ENCODE data around the gene ADAP1. TPM values are rescaled to one million over a fixed set of nuclear protein-coding genes. Genes with fewer than 3 reads are reported as not detected.
A peak's percentile ranks its signal among the peaks of the same experiment; 100 is the strongest.

The ADAP1 gene
- total and polyA plus RNA-seq, 2 experiments from 2014 or later, result 0.24 to 1.1 TPM

DNA sequence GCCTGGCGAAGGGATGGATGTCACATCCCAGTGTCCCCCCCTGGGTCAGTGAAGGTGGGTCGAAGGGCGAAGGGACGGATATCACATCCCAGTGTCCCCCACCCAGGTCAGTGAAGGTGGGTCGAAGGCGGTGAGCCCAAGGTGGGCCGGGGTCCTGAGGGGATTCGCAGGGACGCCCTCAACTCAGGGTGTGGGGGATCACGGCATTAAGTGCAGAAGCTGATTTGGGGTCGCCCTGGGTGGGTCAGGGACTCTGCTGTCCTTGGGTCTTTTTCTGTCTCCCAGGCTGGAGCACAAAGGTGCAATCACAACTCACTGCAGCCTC is 21.9 kb downstream of the ADAP1 start:
- Histone ChIP-seq H3K79me2 (ENCODE audit: insufficient read depth) (no peaks in the 10 kb centered on the region), H3K9ac (no peak overlapping the region), H4K20me1 (ENCODE audit: insufficient read depth) (no peaks in the 10 kb centered on the region), H3K9me3 (ENCODE audit: low read depth) (no peaks in the 10 kb centered on the region), H3K27ac (no peak overlapping the region), H2AFZ (no peak overlapping the region), H3K4me3 (no peak overlapping the region), H3K27me3 (replicated peaks; ENCODE audit: insufficient read depth) (0 out of 2 replicates have a peak, but pooled peaks cover 4% of the 10 kb centered on the region), H3K36me3 (ENCODE audit: low read depth) (no peaks in the 10 kb centered on the region), H3K4me2 (ENCODE audit: unreplicated experiment) (no peak overlapping the region), H3K9me2 (ENCODE audit: insufficient read depth) (no peaks in the 10 kb centered on the region), H3F3A (ENCODE audit: insufficient read depth) (no peaks in the 10 kb centered on the region), H3K4me1 (ENCODE audit: insufficient read depth) (no peaks in the 10 kb centered on the region)
- TF ChIP-seq EZH2 (IDR thresholded peaks at IDR 0.05; ENCODE audit: insufficient read depth, poor library complexity, severe bottlenecking), result no peak
- no peak for TF ChIP-seq EZH2phosphoT487 (IDR thresholded peaks at IDR 0.05; ENCODE audit: insufficient read depth, low read depth)
- in situ Hi-C loops (cut with MboI), result no loop called here
- 81 to 82% methylated on average over 11 of the region's 11 CpGs for WGBS, 2 experiments (ENCODE audit: low coverage in 1 of 2, low lambda C conversion rate in 2 of 2, missing lambda C conversion rate in 2 of 2)
- no peak for DNase-seq

DNA sequence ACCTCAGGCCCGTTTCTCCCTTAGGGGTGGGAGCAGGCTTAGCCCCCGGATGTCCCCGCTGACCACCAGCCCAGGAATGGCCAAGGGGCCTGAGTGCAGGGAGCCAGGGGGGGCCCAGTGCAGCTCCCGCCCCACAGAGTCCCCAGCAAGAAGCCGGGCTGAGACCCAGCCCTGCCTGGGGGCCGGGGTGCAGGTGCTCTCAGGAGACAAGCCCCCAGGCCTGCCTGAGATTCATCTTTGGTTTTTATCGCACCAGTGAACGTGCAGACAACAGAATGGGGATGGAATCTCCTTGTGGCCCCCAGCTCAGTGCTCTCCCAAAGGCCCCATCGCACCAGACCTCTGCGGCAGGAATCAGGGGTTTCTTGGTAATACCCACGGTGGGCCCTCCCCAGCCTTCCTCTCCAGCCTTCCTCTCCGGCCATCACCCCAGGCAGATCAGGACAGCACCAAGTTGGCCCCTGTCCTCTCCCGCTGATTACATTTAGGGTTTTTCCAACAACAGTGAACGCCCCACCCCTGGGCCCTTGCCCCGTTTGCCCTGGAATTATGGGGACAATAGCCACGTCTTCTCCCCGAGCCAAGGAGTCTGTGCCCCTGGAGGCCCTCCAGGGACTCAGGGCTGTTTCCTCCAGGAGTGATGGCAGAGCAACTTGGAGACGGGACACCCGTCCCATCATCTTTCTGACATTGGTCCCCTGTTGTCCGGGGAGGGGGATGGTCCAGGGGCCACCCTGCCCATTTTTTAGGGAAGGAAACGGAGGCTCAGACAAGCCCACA is 22.4 kb downstream of the ADAP1 start:
- 65 to 72% methylated on average over 19 to 21 of the region's 21 CpGs for WGBS, 2 experiments (ENCODE audit: low coverage in 1 of 2, low lambda C conversion rate in 2 of 2, missing lambda C conversion rate in 2 of 2)
- Histone ChIP-seq H3K4me1 (ENCODE audit: insufficient read depth) (no peaks in the 10 kb centered on the region), H3K9ac (no peak overlapping the region), H3K79me2 (ENCODE audit: insufficient read depth) (no peaks in the 10 kb centered on the region), H3K27me3 (replicated peaks; ENCODE audit: insufficient read depth) (0 out of 2 replicates have a peak, but pooled peaks cover 4% of the 10 kb centered on the region), H2AFZ (no peak overlapping the region), H3K36me3 (ENCODE audit: low read depth) (no peaks in the 10 kb centered on the region), H3F3A (ENCODE audit: insufficient read depth) (no peaks in the 10 kb centered on the region), H3K4me2 (ENCODE audit: unreplicated experiment) (no peak overlapping the region), H3K27ac (no peak overlapping the region), H4K20me1 (ENCODE audit: insufficient read depth) (no peaks in the 10 kb centered on the region), H3K9me2 (ENCODE audit: insufficient read depth) (no peaks in the 10 kb centered on the region), H3K4me3 (no peak overlapping the region), H3K9me3 (ENCODE audit: low read depth) (no peaks in the 10 kb centered on the region)
- TF ChIP-seq EZH2 (IDR thresholded peaks at IDR 0.05; ENCODE audit: insufficient read depth, poor library complexity, severe bottlenecking), result no peak
- TF ChIP-seq EZH2phosphoT487 (IDR thresholded peaks at IDR 0.05; ENCODE audit: insufficient read depth, low read depth), result no peak
- DNase-seq, result no peak
- in situ Hi-C loops (cut with MboI), result no loop called here

DNA sequence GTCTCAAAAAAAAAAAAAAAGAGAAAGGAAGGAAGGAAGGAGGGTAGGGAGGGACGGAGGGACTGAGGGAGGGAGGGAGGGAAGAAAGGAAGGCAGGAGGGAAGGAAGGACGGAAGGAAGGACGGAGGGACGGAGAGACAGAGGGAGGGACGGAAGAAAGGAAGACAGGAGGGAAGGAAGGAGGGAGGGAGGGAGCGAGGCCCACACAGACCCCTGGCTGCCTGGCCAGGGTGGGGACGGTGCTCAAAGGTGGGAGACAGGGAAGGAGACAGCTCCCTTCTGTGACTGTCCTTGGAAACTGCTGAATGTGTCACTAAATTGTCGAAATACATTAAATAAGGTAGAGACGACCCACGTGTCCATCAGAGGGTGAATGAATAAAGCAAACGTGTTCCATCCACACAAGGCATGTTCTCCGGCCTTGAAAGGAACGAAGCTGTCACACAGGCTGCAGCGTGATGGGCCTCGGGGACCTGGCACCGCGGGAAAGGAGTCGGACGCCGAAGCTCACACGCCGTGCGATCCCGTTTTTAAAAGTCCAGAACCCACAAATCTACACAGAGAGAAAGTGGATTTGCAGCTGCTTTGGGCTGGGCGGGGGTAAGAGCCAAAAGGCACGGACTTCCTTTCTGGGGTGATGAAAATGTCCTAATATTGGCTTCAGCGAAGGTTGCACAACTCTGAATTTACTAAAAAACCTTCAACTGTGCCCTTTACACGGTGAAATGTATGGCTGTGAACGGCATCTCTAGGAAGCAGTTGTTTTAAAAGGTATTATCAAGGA is 23.3 kb downstream of the ADAP1 start:
- Histone ChIP-seq H3K79me2 (ENCODE audit: insufficient read depth) (no peaks in the 10 kb centered on the region), H2AFZ (no peak overlapping the region), H3K9ac (no peak overlapping the region), H4K20me1 (ENCODE audit: insufficient read depth) (no peaks in the 10 kb centered on the region), H3K4me3 (no peak overlapping the region), H3K4me2 (ENCODE audit: unreplicated experiment) (no peak overlapping the region), H3K27ac (no peak overlapping the region), H3K4me1 (ENCODE audit: insufficient read depth) (no peaks in the 10 kb centered on the region), H3K36me3 (ENCODE audit: low read depth) (no peaks in the 10 kb centered on the region), H3K27me3 (replicated peaks; ENCODE audit: insufficient read depth) (0 out of 2 replicates have a peak, but pooled peaks cover 4% of the 10 kb centered on the region), H3F3A (ENCODE audit: insufficient read depth) (no peaks in the 10 kb centered on the region), H3K9me3 (ENCODE audit: low read depth) (no peaks in the 10 kb centered on the region), H3K9me2 (ENCODE audit: insufficient read depth) (no peaks in the 10 kb centered on the region)
- WGBS, 2 experiments (ENCODE audit: low coverage in 1 of 2, low lambda C conversion rate in 2 of 2, missing lambda C conversion rate in 2 of 2), result 46% methylated on average over 22 to 29 of the region's 29 CpGs
- TF ChIP-seq EZH2phosphoT487 (IDR thresholded peaks at IDR 0.05; ENCODE audit: insufficient read depth, low read depth) (no peak), EZH2 (IDR thresholded peaks at IDR 0.05; ENCODE audit: insufficient read depth, poor library complexity, severe bottlenecking) (no peak)
- in situ Hi-C loops (cut with MboI), result no loop called here
- no peak for DNase-seq

DNA sequence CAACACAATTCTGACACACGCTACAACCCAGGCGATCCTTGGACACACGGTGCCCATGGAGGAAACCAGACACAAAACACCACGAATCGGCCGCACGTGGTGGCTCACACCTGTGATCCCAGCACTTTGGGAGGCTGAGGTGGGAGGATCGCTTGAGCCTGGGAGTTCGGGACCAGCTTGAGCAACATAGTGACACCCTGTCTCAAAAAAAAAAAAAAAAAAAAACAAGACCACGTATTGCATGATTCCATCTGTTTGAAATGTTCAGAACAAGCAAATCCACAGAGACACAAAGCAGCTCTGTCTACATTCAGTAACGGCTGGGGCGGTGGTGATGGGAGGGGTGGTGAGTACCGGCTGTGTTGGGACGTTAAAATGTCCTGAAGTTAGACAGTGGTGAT is 25.2 kb downstream of the ADAP1 start:
- H3K27ac ChIP-seq, result no peak overlapping the region
- no peaks in the 10 kb centered on the region for H3K9me3 ChIP-seq (ENCODE audit: low read depth)
- H3K79me2 ChIP-seq (ENCODE audit: insufficient read depth), result no peaks in the 10 kb centered on the region
- H3K36me3 ChIP-seq (ENCODE audit: low read depth), result no peaks in the 10 kb centered on the region
- in situ Hi-C loops (cut with MboI), result no loop called here
- H3F3A ChIP-seq (ENCODE audit: insufficient read depth), result no peaks in the 10 kb centered on the region
- no peaks in the 10 kb centered on the region for H3K9me2 ChIP-seq (ENCODE audit: insufficient read depth)
- H3K4me3 ChIP-seq, result no peak overlapping the region
- TF ChIP-seq EZH2phosphoT487 (IDR thresholded peaks at IDR 0.05; ENCODE audit: insufficient read depth, low read depth) (no peak), EZH2 (IDR thresholded peaks at IDR 0.05; ENCODE audit: insufficient read depth, poor library complexity, severe bottlenecking) (no peak)
- no peaks in the 10 kb centered on the region for H4K20me1 ChIP-seq (ENCODE audit: insufficient read depth)
- H3K27me3 ChIP-seq (replicated peaks; ENCODE audit: insufficient read depth), result 0 out of 2 replicates have a peak, but pooled peaks cover 4% of the 10 kb centered on the region
- peak; percentile 23 for DNase-seq
- 0 out of 2 replicates have a peak, but pooled peaks cover 3% of the 10 kb centered on the region for H3K4me1 ChIP-seq (ENCODE audit: insufficient read depth)
- WGBS, 2 experiments (ENCODE audit: low coverage in 1 of 2, low lambda C conversion rate in 2 of 2, missing lambda C conversion rate in 2 of 2), result 51 to 58% methylated on average over 14 of the region's 14 CpGs
- no peak overlapping the region for H3K4me2 ChIP-seq (ENCODE audit: unreplicated experiment)
- H2AFZ ChIP-seq, result no peak overlapping the region
- no peak overlapping the region for H3K9ac ChIP-seq
